ENCODE measurements around the gene ONECUT3.

DNA sequence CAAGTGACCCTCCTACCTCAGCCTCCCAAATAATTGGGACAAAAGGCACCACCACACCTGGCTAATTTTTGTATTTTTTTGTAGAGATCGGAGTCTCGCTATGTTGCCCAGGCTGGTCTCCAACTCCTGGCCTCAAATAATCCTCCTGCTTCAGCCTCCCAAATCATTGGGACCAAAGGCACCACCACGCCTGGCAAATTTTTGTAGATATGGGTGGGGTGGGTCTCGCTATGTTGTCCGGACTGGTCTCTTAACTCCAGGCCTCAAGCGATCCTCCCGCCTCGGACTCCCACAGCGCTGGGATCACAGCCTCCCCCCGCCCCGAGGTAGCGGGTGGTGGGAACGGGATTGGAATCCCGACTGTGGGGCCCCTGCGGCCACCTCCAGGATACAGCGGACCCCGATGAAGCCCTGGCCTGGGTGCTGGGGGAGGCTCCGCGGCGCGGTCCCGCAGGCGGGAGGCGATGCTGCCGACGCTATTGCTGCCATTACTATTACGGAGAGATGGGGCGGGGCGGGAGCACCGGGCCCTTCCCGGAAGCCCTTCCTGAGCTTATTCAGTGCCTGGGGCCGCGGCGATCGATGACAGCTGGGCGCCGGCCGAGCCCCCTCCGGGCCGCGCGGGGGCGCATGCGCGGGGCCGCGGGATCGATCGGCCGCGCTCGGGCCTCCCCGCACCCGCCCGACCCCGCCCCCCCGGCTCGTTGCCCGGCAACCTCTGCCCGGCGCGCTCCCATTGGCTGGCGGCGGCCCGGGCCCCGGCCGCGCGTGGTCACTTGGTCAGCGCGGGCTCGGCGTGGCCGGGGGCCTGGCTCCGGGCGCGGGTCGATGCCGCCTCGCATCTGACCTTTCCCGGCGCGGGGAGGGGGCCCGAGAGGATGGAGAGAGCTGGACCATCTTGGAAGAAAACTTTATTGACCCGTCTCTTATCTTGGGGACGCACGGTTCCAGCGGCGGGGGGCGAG lies 27.9 kb upstream of the ONECUT3 start:
- TF ChIP-seq, protein P1, sequence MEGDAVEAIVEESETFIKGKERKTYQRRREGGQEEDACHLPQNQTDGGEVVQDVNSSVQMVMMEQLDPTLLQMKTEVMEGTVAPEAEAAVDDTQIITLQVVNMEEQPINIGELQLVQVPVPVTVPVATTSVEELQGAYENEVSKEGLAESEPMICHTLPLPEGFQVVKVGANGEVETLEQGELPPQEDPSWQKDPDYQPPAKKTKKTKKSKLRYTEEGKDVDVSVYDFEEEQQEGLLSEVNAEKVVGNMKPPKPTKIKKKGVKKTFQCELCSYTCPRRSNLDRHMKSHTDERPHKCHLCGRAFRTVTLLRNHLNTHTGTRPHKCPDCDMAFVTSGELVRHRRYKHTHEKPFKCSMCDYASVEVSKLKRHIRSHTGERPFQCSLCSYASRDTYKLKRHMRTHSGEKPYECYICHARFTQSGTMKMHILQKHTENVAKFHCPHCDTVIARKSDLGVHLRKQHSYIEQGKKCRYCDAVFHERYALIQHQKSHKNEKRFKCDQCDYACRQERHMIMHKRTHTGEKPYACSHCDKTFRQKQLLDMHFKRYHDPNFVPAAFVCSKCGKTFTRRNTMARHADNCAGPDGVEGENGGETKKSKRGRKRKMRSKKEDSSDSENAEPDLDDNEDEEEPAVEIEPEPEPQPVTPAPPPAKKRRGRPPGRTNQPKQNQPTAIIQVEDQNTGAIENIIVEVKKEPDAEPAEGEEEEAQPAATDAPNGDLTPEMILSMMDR (IDR thresholded peaks at IDR 0.05), result no peak
- no peak for TF ChIP-seq POLR2A (IDR thresholded peaks at IDR 0.05)
